Measurements from ENCODE around the gene GPR108.

The GPR108 gene

GRCh38 chr19:6737873-6738786 is 750 bp upstream of the GPR108 start:
- no peak for DNase-seq (ENCODE audit: low read depth, low spot score)

- no peak for DNase-seq (ENCODE audit: low read depth, low spot score)
Observed at GRCh38 chr19:6736917-6737283, 480 bp downstream of the GPR108 start.

DNA sequence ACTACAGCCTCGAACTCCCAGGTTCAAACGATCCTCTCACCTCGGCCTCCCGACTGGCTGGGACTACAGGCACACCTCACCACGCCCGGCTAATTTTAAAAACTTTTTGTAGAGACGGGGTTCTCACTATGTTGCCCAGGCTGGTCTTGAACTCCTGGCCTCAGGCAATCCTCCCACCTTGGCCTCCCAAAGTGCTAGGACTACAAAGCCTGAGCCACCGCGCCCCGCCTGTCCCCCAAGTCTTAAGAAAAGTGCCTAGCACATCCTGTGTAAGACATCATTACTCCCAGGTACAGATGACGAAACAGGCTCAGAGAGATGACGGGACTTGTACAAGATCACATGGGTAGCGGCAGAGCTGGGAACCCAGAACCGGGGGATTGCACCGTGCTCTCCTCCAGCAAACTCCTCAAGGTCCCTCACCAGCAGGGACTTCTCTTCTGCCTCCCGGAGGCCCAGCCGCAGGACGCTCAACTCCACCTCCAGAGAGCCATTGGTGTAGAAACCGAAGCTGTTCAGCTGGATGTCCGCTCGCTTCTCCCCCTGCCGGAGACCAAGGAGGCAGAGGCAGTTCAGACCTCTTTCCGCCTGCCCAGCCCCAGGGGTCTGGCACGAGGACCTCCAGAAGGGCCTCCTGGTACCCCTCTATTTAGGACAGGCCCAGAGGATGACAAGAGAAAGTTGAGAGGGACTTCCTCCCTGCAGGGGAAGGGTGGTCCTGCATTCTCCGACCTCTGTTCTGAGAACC is 1.0 kb downstream of the GPR108 start:
- DNase-seq (ENCODE audit: low read depth, low spot score) = no peak

GRCh38 chr19:6735181-6735911 is 2.0 kb downstream of the GPR108 start:
- DNase-seq (ENCODE audit: low read depth, low spot score) = no peak

DNA sequence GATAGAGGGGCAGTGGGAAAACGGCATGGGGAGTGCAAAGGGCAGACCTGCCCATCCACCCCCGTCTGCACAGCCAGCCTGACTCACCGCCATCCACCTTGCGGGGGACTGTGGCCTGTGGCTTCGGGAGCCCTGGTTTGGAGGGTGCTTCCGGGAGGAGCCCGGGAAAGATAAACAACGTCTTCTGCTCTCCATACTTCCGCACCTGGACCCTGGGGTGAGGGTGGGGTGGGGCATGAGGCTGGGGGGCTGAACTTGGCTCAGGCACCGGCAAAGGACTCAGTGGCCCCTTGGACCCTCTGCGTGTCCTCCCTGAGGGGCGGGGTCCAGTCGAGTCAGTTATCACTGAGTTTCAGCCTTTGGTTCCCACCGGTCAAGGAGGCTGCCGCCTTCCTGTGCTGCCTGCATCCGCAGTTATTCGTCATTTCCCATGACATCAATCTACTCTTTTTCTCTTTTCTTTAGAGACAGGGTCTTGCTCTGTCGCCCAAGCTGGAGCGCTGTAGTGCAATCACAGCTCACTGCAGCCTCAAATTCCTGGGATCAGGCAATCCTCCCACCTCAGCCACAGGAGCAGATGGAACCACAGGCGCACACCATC is 3.2 kb downstream of the GPR108 start:
- DNase-seq (ENCODE audit: low read depth, low spot score) = no peak

DNA sequence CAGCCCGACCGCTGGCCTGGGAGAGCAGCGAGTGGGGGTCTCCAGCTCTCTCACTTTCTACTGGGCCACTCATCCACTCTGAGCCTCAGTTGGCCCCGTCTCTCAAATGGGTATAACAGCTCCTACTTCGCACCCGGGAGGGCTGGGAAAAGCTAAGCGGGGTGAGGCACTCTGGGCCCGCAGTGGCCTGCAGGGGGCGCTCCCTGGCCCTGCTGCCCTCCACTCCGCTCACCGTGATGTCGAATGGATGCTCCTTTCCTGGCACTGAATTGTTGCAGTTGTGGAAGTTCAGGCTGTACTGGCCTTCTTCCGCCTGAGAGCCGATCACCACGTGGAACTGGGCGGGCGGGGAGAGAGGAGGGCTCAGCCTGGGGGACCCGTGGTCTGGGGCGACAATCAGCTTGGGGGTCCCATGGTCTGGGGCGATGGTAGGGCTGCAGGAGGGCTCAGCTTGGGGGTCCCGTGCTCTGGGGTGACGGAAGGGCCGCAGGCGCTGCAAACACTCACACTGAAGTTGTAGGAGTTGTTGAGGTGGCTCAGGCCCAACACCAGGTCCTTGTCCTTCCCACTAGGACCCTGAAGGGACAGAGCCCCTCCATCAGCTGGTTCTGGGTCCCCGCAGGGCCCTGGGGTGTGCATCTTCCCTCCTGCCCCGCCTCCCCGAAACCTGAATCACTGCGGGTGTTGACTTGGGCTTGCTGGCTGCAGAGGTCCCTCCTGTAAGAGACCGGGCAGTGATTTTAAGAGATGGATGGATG is 3.9 kb downstream of the GPR108 start:
- no peak for DNase-seq (ENCODE audit: low read depth, low spot score)

GRCh38 chr19:6732803-6733337 is 4.5 kb downstream of the GPR108 start:
- DNase-seq (ENCODE audit: low read depth, low spot score) = no peak

DNA sequence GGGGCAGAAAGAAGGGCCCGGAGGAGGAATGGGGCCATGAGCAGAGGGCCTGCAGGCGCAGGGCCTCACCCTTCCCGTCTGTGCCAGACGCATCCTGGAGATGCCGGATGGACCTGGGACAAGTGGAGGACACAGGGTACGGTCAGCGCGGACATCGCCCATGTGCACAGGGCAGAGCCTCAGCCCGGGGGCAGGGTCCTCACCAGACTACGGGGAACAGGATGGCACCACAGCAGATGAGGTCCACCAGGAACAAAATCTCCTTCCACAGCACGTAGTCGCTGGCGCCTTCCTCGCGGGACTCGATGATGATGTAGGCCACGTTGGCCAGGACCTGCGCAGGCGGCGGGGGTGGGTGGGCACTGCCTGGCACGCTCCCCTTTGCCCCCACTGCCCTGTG is 5.6 kb downstream of the GPR108 start:
- DNase-seq (ENCODE audit: low read depth, low spot score) = no peak

- DNase-seq (ENCODE audit: low read depth, low spot score) = no peak
Observed at GRCh38 chr19:6730941-6731670, 6.3 kb downstream of the GPR108 start.

DNA sequence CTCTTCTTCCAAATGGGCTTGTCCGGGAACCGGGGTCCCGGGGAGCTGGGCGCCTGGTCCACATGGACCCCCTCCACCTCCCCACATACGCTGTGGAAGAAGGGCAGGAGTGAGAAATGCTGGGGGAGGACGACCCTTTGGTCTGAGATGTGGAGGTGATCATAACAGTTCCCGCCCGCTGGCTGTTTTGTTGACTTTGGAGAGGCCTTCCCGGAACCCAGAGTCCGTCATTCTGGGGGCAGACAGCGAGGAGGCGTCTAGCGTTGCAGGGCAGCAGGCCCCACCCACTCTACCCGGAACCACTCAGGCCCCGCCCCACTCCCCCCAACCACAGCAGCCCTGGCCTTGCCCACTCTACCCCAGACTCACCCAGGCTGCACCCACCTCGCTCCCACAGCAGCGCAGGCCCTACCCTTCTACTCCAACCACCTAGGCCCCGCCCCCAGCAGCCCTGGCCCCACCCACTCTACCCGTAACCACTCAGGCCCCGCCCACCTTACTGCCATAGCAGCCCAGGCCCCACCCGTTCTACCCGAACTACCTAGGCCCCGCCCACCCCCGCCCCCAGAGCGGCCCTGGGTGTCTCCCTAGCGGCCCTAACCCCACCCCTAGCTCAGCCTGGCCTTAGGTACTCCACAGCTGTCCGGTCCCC is 7.1 kb downstream of the GPR108 start:
- DNase-seq (ENCODE audit: low read depth, low spot score) = no peak

GRCh38 chr19:6729573-6730152 is 7.7 kb downstream of the GPR108 start:
- no peak for DNase-seq (ENCODE audit: low read depth, low spot score)

- no peak for DNase-seq (ENCODE audit: low read depth, low spot score)
Observed at GRCh38 chr19:6728346-6728745, 9.0 kb downstream of the GPR108 start.

- DNase-seq (ENCODE audit: low read depth, low spot score) = no peak
Observed at GRCh38 chr19:6725513-6726231, 11.7 kb downstream of the GPR108 start.

DNA sequence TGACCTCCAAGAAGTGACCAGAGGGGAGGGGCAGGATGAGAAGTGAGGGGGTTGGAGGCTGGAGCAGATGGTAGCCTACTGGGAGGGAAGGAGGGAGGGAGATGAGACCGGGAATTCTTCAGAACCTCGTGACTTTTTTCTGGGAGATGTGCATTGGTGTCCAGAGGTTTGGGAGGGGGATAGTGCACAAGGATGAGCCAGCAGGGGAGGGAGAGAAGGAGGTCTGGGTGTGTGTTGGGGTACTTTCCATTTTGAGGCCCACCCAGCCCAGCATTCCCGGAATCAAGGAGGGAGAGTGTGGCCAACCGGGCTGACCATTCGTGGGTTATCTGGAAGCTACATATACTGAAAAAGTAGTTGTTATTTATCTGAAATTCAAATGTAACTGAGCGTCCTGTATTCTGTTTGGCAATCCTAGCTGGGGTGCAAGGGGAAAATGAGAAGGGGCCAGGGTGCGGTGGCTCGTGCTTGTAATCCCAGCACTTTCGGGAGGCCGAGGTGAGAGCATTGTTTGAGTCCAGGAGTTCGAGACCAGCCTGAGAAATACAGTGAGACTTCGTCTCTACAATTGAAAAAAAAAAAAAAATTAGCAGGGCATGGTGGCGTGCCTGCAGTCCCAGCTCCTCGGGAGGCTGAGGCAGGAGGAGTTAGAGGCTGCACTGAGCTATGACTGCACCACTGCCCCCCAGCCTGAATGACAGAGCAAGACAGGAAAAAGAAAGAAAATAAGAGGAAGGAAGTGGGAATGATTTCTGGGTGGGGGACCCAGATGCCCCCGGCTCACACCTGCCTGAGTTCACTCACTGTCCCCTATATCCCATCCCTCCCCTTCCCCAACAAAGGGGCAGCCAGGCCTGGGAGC is 12.5 kb downstream of the GPR108 start:
- DNase-seq (ENCODE audit: low read depth, low spot score) = no peak

- no peak for DNase-seq (ENCODE audit: low read depth, low spot score)
Observed at GRCh38 chr19:6723738-6724137, 13.6 kb downstream of the GPR108 start.

- no peak for DNase-seq (ENCODE audit: low read depth, low spot score)
Observed at GRCh38 chr19:6723108-6723618, 14.2 kb downstream of the GPR108 start.

- DNase-seq (ENCODE audit: low read depth, low spot score) = no peak
Observed at GRCh38 chr19:6721773-6722172, 15.6 kb downstream of the GPR108 start.

GRCh38 chr19:6721138-6721474 is 16.3 kb downstream of the GPR108 start:
- no peak for DNase-seq (ENCODE audit: low read depth, low spot score)

All from smooth muscle cell of the brain vasculature (primary cell).